T-helper 2 cell (primary cell): ENCODE measurements around the gene AKR1D1.
"Not testable (repeated sequence)": the region's sequence is repeated elsewhere in the genome, so short reads cannot be mapped to it uniquely, and the experiment has no call there.

Experiments used
- DNase-seq, 5 experiments: peaks; one replicate each; pipeline versions ENCODE4 v3.0.0 to v3.0.0-alpha.2; 2012 to 2022

AKR1D1 gene

GRCh38 chr7:138074540-138074939 lies 1.7 kb upstream of the AKR1D1 start:
- DNase-seq = no peak

GRCh38 chr7:138075350-138075749 lies 909 bp upstream of the AKR1D1 start:
- no peak for DNase-seq

- not testable (repeated sequence) for DNase-seq
Measured at GRCh38 chr7:138075786-138076185, 473 bp upstream of the AKR1D1 start.

GRCh38 chr7:138077809-138078208 lies 1.6 kb downstream of the AKR1D1 start:
- DNase-seq = no peak

GRCh38 chr7:138079137-138079536 lies 2.9 kb downstream of the AKR1D1 start:
- DNase-seq = no peak

- no peak for DNase-seq
Measured at GRCh38 chr7:138081868-138082267, 5.6 kb downstream of the AKR1D1 start.

GRCh38 chr7:138083859-138084258 lies 7.6 kb downstream of the AKR1D1 start:
- DNase-seq = no peak

- no peak for DNase-seq
Measured at GRCh38 chr7:138086563-138087270, 10.5 kb downstream of the AKR1D1 start.

- DNase-seq = no peak
Measured at GRCh38 chr7:138089080-138089901, 13.0 kb downstream of the AKR1D1 start.

GRCh38 chr7:138091032-138091431 lies 14.8 kb downstream of the AKR1D1 start:
- no peak for DNase-seq

GRCh38 chr7:138091840-138092239 lies 15.6 kb downstream of the AKR1D1 start:
- not testable (repeated sequence) for DNase-seq

- no peak for DNase-seq
Measured at GRCh38 chr7:138092486-138093028, 16.3 kb downstream of the AKR1D1 start.

GRCh38 chr7:138095972-138096935 lies 20.0 kb downstream of the AKR1D1 start:
- DNase-seq = no peak

GRCh38 chr7:138097064-138097741 lies 20.9 kb downstream of the AKR1D1 start:
- DNase-seq = peak in 1 of 5 experiments; percentile 16

- DNase-seq = no peak
Measured at GRCh38 chr7:138099813-138100212, 23.6 kb downstream of the AKR1D1 start.

GRCh38 chr7:138105221-138105620 lies 29.0 kb downstream of the AKR1D1 start:
- no peak for DNase-seq

- DNase-seq = no peak
Measured at GRCh38 chr7:138115047-138115446, 38.8 kb downstream of the AKR1D1 start.

- no peak for DNase-seq
Measured at GRCh38 chr7:138116141-138116540, 39.9 kb downstream of the AKR1D1 start.

- no peak for DNase-seq
Measured at GRCh38 chr7:138116892-138117291, 40.6 kb downstream of the AKR1D1 start.

- DNase-seq = no peak
Measured at GRCh38 chr7:138120140-138120827, 44.0 kb downstream of the AKR1D1 start.

GRCh38 chr7:138122162-138122561 lies 45.9 kb downstream of the AKR1D1 start:
- no peak for DNase-seq
